ENCODE results near the gene CDYL.

Gene CDYL

DNA sequence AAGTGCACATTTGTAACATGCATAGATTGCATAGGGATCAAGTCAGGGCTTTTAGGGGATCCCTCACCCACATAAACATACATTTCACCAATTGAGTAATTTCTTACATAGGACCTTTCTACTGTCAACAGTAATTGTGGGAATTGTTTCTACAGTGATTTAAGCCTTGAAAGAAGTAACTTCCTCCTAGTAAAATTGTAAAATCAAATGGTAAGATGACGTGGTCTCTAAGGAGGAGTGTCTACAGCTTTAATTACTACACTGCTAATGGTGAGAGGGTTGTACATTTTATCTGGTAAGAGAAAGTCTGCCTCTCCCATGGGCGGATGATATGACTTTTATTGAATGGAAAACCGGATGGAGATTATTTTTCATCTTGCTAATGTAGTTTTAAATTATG, 129.6 kb downstream of the CDYL start:
- DNase-seq (ENCODE audit: low read depth in 1 of 2, low spot score in 1 of 2): no peak

DNA sequence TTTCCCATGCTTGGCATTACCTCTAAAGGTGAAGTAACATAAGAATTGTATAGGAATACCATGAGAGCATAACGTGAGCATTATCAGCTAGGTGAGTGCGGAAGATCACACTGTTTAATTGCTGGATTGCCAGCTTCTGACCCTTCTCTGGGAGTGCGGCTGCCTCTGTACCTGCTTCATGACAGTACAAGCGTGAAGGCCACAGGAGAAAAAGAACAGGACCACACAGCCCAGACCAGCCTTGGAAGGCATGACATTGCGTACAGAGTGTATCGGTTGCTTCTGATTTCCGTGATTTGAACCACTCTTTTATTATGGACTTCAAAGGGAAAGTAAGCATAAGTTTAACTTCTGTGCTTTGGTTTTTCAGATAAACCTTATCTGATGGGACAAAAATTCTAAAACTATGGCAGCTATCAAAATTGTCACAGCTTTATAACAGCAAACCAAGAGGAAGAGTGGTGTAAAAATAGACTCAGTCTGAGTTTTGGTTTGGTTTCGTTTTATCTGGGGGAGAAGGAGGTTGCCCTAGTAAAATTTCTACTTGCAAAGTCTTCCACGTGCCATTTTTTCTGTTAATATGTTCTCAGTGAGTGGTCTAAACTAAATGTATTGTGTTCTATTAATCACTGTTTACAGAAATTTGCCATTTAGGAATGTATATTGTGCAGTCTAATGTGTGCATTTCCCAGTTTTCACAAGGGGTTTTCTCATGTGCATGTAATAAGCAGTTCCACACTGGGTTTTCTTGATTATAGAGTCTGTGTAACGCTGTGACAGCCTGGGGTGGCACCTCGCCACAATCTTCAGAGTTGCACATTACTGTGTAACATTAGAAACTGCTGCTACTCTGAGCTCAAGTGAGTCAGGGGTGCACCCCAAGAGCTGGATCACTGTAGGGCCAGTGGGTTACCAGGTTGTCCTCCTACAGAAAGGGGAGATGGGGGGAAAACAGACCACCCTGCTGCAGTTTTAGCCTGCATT, 130.4 kb downstream of the CDYL start:
- no peak for DNase-seq (ENCODE audit: low read depth in 1 of 2, low spot score in 1 of 2)

DNA sequence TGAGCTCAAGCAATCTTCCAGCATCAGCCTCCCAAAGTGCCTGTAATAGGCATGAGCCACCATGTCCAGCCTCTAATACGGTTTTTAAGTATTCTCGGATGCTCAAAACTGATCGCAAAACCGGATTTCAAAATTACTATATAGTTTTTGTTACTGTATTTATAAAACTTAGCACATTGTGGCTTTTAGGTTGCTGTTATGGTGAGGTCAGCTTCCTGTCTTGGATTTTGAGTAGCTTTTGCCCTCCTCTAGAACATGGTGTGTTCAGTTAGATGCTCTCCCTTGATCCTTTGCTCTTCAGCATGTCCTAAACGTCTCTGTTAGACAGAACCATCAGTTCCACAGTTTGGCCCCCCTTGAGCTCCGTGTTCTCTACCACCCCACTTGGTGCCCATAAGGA, 131.4 kb downstream of the CDYL start:
- no peak for DNase-seq (ENCODE audit: low read depth in 1 of 2, low spot score in 1 of 2)

DNA sequence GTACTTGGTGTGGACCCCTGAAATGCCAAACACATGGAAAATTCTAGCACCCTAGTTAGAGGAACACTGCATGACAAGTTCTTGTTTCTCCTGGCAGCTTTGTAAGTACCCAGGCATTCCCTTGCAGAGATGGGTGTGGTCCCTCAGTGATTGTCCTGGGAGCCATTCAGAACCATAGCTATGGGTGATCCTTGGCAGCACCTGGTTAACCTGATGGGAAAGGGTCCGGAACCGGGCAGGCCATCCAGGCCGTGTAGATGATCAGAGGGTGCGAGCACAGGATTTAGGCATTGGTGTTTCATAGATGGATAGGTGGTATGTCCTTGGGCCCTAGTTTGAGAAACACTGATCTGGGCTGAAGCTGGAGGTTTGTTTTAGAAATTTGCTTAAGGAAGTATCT, 131.9 kb downstream of the CDYL start:
- DNase-seq (ENCODE audit: low read depth in 1 of 2, low spot score in 1 of 2): no peak

DNA sequence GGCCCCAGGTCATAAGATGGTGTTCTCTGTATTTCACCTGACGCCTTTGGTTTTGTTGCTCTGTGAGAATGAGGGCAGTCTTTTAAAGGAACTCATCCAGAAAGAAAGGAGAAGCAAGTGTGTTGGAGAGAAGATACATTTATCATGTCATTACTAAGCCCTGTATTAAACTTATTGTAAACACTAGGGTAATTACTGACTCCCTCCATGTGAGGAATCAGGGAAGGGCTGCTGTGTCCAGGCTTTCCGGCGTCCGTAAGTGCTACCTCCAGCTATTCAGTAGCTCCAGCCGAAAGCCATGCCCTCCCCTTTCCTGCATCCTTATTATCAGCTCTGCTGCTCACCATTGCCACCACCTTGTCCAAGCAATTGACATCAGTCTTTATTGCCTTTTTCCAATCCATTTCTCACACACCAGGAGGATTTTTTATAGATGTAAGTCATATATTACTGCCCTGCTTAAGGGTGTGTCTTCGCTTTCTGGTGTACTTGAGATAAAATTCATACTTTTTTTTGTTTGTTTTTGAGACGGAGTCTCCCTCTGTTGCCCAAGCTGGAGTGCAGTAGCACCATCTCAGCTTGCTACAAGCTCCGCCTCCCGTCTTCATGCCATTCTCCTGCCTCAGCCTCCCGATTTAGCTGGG, 133.0 kb downstream of the CDYL start:
- no peak for DNase-seq (ENCODE audit: low read depth in 1 of 2, low spot score in 1 of 2)

DNA sequence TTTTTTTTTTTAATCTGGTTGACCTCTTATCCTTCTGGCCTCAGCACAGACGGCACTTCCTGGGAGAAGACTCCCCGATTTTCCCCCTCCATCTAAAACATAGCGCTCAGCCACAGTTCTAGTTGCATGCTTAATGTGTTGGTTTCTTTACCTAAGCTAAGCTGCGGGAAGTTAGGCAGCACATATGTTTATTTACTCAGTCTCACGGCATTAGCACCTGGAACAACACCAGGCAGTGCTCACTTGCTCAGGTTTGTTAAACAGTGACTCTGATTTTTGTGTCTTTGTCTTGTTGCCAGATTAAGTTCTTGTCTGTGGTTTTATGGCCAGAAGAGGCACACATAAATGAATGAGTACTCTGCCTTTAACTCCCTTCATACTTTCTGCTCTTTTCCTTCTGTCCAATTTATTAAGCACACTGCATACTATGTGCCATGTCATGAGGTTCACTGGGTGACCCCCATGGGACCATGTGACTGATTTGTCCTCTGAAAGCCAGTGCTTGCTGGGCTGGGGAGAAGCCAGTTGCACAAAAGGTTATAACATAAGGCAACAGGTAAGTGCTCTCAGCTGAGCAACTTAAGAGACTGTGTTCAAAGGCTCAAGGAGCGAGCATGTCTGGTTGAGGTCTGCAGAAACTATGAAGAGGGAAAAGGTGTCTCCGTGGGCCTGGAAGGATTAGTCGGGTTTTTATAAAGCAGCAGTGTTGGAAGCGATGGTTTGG, 134.0 kb downstream of the CDYL start:
- no peak for DNase-seq (ENCODE audit: low read depth in 1 of 2, low spot score in 1 of 2)

DNA sequence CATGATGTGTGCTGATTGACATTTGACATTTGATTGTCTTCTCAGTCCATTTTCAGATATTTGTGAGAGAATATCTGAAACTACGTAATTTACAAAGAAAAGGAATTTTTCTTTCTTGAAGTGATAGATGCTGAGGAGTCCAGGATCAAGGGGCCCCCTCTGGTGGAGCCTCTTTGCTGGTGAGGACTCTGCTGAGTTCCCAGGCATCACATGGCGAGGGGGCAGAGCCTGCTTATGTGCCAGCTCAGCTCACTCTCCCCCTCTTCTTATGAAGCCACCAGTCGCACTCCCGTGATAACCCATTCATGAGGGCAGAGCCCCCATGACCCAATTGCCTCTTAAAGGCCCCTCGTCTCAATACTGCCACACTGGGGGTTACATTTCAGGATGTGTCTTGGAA, 136.4 kb downstream of the CDYL start:
- DNase-seq (ENCODE audit: low read depth in 1 of 2, low spot score in 1 of 2): no peak

DNA sequence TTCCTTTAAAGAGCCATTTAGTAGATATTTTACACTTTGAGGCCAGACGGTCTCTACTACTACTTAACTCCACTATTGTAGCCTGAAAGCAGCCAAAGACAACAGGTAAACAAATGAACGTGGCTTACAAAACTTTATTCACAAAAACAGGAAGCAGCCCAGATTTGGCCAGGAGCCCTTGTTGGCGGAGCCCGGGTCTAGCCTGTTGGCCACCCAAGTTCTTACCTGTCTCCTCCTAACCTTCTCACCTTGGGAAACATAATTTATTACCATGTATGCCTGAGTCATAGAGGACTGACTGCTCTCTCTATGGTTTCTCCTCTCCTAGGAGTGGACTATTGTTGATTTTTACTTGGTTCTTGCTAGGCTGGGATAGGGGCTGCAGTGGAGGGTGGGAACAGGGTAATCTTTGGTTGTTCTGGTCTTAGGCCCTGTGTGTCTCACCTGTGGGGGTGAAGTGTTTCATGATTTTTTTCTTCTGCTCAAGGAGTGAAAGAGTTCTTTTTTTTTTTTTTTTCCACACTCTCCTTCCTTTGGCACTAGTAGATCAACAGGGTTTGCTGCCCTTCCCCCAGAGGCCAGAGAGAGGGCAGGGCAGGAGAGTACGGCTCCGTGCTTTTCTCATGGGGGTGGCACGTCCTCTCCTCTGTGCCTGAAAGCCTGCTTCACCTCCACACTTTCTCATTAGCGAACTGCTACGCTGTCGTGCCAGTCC, 137.7 kb downstream of the CDYL start:
- no peak for DNase-seq (ENCODE audit: low read depth in 1 of 2, low spot score in 1 of 2)

DNA sequence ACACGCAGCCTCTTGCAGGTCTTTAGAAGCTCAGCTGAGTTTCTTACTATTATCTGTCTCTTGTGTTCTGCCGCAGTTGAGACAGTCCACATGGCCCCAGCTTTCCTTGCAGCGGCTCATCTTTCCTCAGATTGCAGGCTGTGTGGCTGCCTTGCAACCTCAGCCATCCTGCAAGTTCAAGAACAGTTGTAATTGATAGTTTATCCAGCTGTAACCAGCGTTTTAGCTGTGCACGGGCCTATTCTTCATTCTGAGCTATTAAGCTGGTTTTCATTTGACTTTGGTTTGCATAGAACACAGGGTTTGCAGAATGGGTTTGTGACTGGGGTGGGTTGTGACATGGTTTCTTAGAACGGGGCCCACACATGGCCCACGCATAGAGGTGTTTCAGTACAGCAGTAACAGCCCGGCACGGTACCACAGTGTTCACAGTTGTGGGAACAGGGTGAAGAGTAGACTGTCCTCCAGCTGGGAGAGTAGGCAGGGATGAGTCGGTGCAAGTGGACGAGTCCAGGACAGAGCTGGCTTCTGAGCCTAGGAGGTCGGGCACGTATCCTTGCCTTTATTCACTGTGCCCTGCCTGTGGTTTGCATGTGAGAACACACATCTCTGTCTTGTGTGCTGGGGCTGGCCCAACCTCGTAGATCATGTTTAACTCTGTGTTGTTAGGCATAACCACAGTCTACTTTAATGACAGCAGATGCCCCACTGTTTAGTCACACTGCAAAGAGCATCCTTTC, 138.4 kb downstream of the CDYL start:
- no peak for DNase-seq (ENCODE audit: low read depth in 1 of 2, low spot score in 1 of 2)

DNA sequence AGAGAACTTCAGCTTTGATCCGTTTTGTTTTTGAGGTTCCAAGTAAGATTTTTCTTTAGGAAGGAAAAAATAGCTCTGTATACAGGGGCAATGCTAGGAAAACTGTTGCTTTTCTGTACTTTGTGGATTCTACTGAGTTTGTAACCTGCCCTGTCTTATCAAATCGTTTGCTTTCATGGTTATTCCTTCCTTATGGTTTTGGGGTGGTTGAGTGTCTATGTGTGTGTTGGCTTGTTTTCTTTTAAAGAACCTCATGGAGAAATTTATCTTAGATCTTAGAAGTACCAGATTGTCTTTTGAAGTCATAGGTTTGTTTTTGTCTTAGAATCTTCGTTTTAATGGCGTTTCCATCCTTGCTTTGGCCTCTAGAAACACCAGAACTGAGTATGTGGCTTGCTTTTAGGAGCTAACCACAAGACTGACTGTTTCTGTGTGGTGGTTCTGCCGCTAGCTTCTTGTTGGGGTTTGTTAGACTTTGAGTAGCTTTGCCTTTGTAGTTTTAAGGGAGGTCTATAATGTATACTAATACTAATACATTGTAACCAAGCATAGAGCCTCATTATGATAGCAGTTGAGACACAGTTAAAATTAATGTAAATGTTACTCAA, 140.9 kb downstream of the CDYL start:
- no peak for DNase-seq (ENCODE audit: low read depth in 1 of 2, low spot score in 1 of 2)

DNA sequence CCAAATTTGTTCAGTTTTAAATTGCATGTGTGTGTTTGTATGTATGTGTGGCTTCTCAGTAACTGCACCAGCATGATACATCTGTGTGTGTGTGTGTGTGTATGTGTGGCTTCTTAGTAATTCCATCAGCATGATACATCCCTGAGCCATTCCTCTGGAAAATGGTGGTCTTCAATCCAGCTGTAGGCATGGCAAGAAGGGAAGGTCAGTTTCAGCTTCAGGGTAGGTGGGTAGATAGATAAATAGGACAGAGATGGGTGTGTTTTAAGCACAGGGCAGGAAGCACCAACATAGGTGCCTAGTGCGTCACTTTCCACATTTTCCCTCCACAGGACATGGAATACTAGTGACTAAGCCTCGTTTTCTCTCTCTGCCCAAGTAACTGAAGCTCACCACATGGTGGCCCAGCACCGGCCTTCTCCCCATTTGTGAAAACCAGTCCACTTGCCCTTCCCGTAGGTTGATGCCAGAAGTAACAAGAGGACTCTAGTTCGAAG, 144.8 kb downstream of the CDYL start:
- no peak for DNase-seq (ENCODE audit: low read depth in 1 of 2, low spot score in 1 of 2)

DNA sequence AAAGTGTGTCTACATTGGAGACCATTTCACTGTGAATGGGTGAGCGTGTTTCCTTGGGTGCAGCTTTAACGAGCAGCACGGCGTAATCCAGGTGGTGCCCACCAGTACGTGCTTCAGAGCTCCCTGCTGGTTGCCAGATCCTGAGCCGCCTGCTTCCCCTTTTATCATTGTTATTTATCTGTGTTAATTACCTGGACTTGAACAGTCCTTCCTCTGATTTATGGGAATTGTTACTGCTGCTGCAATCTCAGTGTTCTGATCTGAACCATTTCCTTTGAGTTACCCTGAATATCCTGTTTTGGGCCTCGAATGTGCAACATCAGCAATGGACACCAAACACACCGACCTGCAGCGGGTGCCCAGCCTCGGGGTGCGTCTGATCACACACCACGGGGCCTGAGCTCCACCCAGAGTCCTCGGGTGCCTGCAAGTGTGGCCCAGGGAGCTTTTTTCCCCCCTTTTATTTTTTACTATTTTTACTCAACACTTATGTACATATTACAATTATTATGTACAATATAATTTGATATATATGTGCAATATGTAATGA, 146.4 kb downstream of the CDYL start:
- no peak for DNase-seq (ENCODE audit: low read depth in 1 of 2, low spot score in 1 of 2)

DNA sequence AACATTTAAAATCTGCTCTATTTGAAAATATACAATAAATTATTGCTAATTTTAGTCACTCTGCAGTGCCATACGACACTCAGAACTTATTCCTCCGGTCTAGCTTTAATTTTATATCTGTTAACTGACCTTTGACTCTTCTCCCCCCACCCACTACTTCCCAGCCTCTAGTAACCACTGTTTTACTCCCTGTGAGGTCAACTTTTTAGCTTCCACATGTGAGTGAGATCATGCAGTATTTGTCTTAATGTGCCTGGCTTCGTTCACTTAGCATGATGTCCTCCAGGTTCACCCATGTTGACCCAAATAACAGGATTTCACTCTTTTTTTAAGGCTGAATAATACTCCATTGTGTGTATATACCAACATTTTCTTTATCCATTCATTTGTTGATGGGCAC, 146.9 kb downstream of the CDYL start:
- DNase-seq (ENCODE audit: low read depth in 1 of 2, low spot score in 1 of 2): no peak

DNA sequence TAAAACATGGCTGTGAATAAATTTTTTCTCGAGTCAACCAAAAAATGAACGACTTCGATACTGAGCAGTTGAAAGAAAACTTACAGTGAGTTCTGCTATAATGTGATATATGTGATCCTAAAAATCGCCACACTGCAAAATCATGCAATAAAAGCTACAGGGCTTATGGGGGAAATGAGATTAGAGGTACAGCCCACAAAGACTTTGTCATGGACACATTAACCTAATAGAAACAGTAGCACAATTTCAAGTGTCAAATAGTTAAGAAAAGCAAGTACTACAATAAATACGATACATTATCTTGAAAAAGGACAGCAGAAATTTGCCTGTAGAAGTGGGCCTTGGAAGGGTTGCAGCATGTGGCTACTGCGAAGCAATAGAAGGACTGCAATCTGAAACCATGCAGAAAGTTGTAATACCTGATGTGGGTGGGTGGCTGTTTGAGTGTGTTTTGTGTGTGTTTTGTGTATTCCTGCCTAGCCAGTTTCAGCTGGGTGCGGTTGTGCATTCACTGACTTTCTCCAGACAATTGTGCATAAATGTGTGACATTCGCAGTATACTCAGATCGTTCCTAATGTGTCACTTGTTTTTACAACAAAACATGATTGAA, 148.6 kb downstream of the CDYL start:
- DNase-seq (ENCODE audit: low read depth in 1 of 2, low spot score in 1 of 2): no peak

DNA sequence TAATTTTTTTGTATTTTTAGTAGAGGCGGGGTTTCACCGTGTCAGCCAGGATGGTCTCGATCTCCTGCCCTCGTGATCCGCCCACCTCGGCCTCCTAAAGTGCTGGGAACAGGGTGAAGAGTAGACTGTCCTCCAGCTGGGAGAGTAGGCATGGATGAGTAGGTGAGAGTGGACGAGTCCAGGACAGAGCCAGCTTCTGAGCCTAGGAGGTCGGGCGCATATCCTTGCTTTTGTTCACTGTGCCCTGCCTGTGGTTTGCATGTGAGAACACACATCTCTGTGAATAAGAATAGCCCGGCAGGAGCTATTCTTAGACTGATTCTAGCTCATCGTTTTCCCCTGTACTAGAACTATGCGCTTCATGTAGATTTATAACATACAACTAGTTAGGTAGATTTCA, 149.4 kb downstream of the CDYL start:
- DNase-seq (ENCODE audit: low read depth in 1 of 2, low spot score in 1 of 2): no peak

DNA sequence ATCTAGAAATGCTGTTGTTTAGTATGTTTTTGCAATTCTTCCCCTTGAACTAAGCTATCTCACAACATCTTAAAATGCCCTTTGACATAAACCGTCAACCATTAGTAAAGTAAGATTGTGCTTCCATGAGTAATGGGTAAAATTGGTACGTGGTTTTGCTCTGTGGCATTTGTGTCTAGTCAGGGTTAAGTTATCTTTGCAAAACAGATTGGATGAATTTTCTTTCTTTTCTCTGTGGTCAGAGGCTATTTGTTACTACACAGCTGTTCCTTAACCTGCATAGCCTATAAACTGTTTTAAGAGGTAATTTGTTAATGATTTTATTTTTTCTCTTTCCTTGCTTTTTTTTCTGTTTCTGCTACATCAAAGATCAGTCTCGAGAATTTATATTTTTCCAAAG, 152.2 kb downstream of the CDYL start:
- DNase-seq (ENCODE audit: low read depth in 1 of 2, low spot score in 1 of 2): no peak

DNA sequence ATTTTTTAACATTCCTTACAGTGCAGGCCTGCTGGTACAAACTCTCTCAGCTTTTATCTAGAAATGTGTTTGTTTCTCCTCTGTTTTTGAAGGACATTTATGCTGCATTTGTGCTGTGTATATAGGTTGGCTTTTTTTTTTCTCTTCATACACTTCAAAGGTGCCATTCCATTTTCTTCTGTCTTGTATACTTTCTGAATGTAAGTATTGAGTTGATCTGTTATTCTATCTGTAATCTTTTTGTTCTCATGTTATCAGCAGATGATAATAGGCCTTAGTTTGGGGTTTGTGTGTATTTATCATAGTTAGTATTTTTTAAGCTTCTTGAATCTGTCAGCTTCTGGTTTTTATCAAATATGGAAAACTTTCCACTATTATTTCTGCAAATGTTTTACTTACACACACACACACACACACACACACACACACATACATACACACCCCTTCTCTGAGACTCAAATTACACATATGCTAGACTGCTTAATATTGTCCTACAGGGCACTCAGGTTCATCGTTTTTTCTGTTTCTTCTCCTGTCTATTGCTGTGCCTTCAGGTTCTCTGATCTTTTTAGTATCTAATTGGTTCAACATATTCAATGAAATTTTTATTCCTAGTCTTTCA, 153.0 kb downstream of the CDYL start:
- DNase-seq (ENCODE audit: low read depth in 1 of 2, low spot score in 1 of 2): no peak

DNA sequence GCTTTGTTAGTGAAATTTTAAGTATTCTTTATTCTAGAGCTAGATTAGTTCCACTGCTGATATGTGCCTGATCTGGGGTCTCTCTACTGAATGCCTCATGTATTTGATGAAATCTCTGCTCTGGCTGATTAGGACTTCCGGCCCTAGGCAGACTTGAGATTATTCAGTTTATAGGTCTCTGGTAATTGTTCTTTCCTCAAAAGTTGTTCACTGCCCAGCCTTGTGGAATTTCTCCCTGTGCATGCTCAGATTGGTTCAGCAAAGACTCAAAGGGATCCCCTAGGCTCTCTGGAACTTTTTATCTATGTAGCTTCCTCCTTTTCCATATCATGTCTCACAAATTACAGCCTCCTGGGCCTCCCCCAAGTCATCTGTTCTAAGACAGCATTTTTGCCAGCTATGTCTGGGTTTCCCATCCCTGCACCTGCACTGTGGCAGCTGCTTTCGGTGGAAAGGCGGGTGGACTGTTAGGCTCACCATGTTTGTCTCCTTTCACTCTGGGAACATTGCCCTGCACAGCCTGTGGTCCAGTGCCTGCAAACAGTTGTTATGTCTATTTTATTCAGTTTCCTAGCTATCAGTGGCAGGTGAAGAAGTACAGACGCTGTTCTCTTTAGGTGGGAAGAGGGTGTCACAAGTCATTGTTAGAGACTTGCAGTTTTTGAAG, 154.0 kb downstream of the CDYL start:
- no peak for DNase-seq (ENCODE audit: low read depth in 1 of 2, low spot score in 1 of 2)

Measured in activated CD4-positive, alpha-beta T cell treated with anti-CD3 and anti-CD28 coated beads, Interleukin-2, amount 50 U/mL, for 24 hours (primary cell).